Endothelial cell (in vitro differentiated cells): ENCODE data around the gene POR. TPM values are rescaled to one million over a fixed set of nuclear protein-coding genes. Genes with fewer than 3 reads are reported as not detected.

ENCODE experiments used
- DNase-seq: peaks from one replicate; pipeline ENCODE4 v3.0.0; 2021; ENCODE audit warnings: low spot score
- H3K27ac Mint-ChIP-seq: one replicate; pipeline ENCODE4 v1.8.0; 2021; ENCODE audit warnings: mixed read lengths, inconsistent platforms; ENCODE audit not compliant: unreplicated experiment
- H3K27me3 Mint-ChIP-seq: one replicate; pipeline ENCODE4 v1.8.0; 2021; ENCODE audit warnings: mild to moderate bottlenecking, moderate library complexity, mixed read lengths, inconsistent platforms; ENCODE audit not compliant: unreplicated experiment
- H3K36me3 Mint-ChIP-seq: one replicate; pipeline ENCODE4 v1.8.0; 2021; ENCODE audit warnings: mild to moderate bottlenecking, low read depth, mixed read lengths, inconsistent platforms; ENCODE audit not compliant: unreplicated experiment
- H3K4me1 Mint-ChIP-seq: one replicate; pipeline ENCODE4 v1.8.0; 2021; ENCODE audit warnings: mild to moderate bottlenecking, mixed read lengths, inconsistent platforms; ENCODE audit not compliant: unreplicated experiment
- H3K4me3 Mint-ChIP-seq: one replicate; pipeline ENCODE4 v1.8.0; 2021; ENCODE audit warnings: mild to moderate bottlenecking, mixed read lengths, inconsistent platforms; ENCODE audit not compliant: unreplicated experiment
- H3K9me3 Mint-ChIP-seq: one replicate; pipeline ENCODE4 v1.8.0; 2021; ENCODE audit warnings: mixed read lengths, inconsistent platforms; ENCODE audit not compliant: unreplicated experiment
- CTCF ChIP-seq: fragments of 200-600 bp; sonication (generic); IDR thresholded peaks from one replicate; pipeline ENCODE4 v1.5.0; 2021; ENCODE audit warnings: antibody characterized with exemption; ENCODE audit not compliant: unreplicated experiment
- total RNA-seq: library from RNA; stranded (reverse); fragmentation: NEBNext Ultra II Directional; extraction: Animal tissue kit (Norgen Biotek cat#: 25700); gene quantifications from one replicate; pipeline ENCODE4 v1.2.1, GENCODE V29; 2021; ENCODE audit not compliant: unreplicated experiment

The POR gene
- total RNA-seq, 1 donor from 2014 or later, result 70.8 TPM

- peaks cover 16% of the 10 kb centered on the region for H3K36me3 Mint-ChIP-seq
- no peaks in the 10 kb centered on the region for H3K9me3 Mint-ChIP-seq
- DNase-seq, result no peak
- peaks cover 12% of the 10 kb centered on the region for H3K27me3 Mint-ChIP-seq
- no peak for TF ChIP-seq CTCF
- no peak overlapping the region for H3K27ac Mint-ChIP-seq
- H3K4me3 Mint-ChIP-seq, result no peak overlapping the region
- H3K4me1 Mint-ChIP-seq, result peaks cover 19% of the 10 kb centered on the region
These were observed 38.7 kb upstream of the POR start for GRCh38 chr7:75876126-75876881.

GRCh38 chr7:75878312-75878768, 36.6 kb upstream of the POR start:
- Mint-ChIP-seq H3K36me3 (peaks cover 28% of the 10 kb centered on the region), H3K27ac (peak overlapping the region; percentile 85), H3K9me3 (no peaks in the 10 kb centered on the region), H3K4me3 (peak overlapping the region; percentile 92), H3K27me3 (peaks cover 12% of the 10 kb centered on the region), H3K4me1 (peaks cover 19% of the 10 kb centered on the region)
- TF ChIP-seq CTCF, result no peak
- no peak for DNase-seq

GRCh38 chr7:75878769-75879611, 36.0 kb upstream of the POR start, which contains the start of gene RHBDD2:
Gene RHBDD2 (plus strand): TSS chr7:75879034. CDS start chr7:75879083, 49 bp downstream.
- Mint-ChIP-seq H3K4me3 (peak within 1 kb of the TSS; percentile 100), H3K27me3 (peaks cover 12% of the 10 kb centered on the region), H3K36me3 (peaks cover 28% of the 10 kb centered on the region), H3K27ac (peak within 1 kb of the TSS; percentile 96), H3K9me3 (no peaks in the 10 kb centered on the region), H3K4me1 (peaks cover 19% of the 10 kb centered on the region)
- DNase-seq, result peak; percentile 95
- TF ChIP-seq CTCF, result no peak

GRCh38 chr7:75879771-75880184, 35.2 kb upstream of the POR start:
- Mint-ChIP-seq H3K9me3 (no peaks in the 10 kb centered on the region), H3K27ac (peak overlapping the region; percentile 96), H3K27me3 (peaks cover 12% of the 10 kb centered on the region), H3K36me3 (peaks cover 35% of the 10 kb centered on the region), H3K4me3 (peak overlapping the region; percentile 100), H3K4me1 (peaks cover 19% of the 10 kb centered on the region)
- no peak for TF ChIP-seq CTCF
- no peak for DNase-seq

GRCh38 chr7:75880242-75880641, 34.7 kb upstream of the POR start:
- Mint-ChIP-seq H3K27ac (no peak overlapping the region), H3K4me3 (peak overlapping the region; percentile 100), H3K27me3 (peaks cover 12% of the 10 kb centered on the region), H3K9me3 (no peaks in the 10 kb centered on the region), H3K36me3 (peaks cover 36% of the 10 kb centered on the region), H3K4me1 (peaks cover 19% of the 10 kb centered on the region)
- DNase-seq, result no peak
- TF ChIP-seq CTCF, result no peak
